B cell (primary cell): ENCODE data around the gene BNIPL. TPM values are rescaled to one million over a fixed set of nuclear protein-coding genes. Genes with fewer than 3 reads are reported as not detected.

ENCODE experiments used
- ATAC-seq: fragments of 200-7000 bp; cut with Tn5 transposase; one replicate; pipeline ENCODE4 v1.10.0; 2021; ENCODE audit warnings: low read depth, mild to moderate bottlenecking, moderate number of reproducible peaks, moderate library complexity
- CTCF ChIA-PET: fragments of 350-600 bp; sonication (Branson Sonifier 250); formaldehyde crosslinking; loops from one replicate; lab custom pipeline; 2021; ENCODE audit warnings: antibody characterized with exemption, inconsistent platforms; lab: Charles Lee
- POLR2A ChIA-PET: fragments of 350-600 bp; sonication (Branson Sonifier 250); formaldehyde crosslinking; loops from one replicate; lab custom pipeline; 2021; ENCODE audit warnings: antibody characterized with exemption; lab: Charles Lee
- DNase-seq: peaks from one replicate; pipeline ENCODE4 v3.0.0; 2013
- H2AFZ ChIP-seq: 2 replicates; pipeline ENCODE4 v1.6.1; 2012; ENCODE audit warnings: mild to moderate bottlenecking, low read depth, low read length; ENCODE audit not compliant: insufficient read depth, poor library complexity, severe bottlenecking
- H3K27ac ChIP-seq, 2 donors: 1 replicate in 1 of 2; 2 replicates in 1 of 2; pipeline ENCODE4 v1.5.1; 2012 to 2013; ENCODE audit warnings: low read length in 2 of 2, mild to moderate bottlenecking in 2 of 2, moderate library complexity in 1 of 2
- H3K27me3 ChIP-seq, 4 experiments: fragments of 200-600 bp in 1 of 4; sonication (generic) in 1 of 4; replicated peaks in 1 of 4; 1 replicate in 2 of 4; 2 replicates in 2 of 4; pipeline versions ENCODE4 v1.6.1 to v1.7.0; 2013 to 2016; ENCODE audit warnings: low read length in 3 of 4, mild to moderate bottlenecking in 2 of 4, mixed read lengths in 1 of 4, moderate library complexity in 1 of 4; ENCODE audit not compliant: insufficient read depth in 4 of 4, control insufficient read depth in 3 of 4; ENCODE audit errors: control extremely low read depth in 1 of 4
- H3K36me3 ChIP-seq, 2 experiments: replicated peaks in 1 of 2; 1 replicate in 1 of 2; 2 replicates in 1 of 2; pipeline versions ENCODE4 v1.6.1 to v1.7.1; 2013; ENCODE audit warnings: low read length in 1 of 2; ENCODE audit not compliant: insufficient read depth in 2 of 2, control insufficient read depth in 1 of 2; ENCODE audit errors: control extremely low read depth in 1 of 2, extremely low read depth in 1 of 2
- H3K4me1 ChIP-seq, 2 donors: fragments of 200-600 bp in 1 of 2; sonication (generic) in 1 of 2; 1 replicate in 1 of 2; 2 replicates in 1 of 2; pipeline versions ENCODE4 v1.5.1 to v1.6.1; 2013 to 2017; ENCODE audit warnings: low read length in 2 of 2; ENCODE audit not compliant: control insufficient read depth in 2 of 2, insufficient read depth in 2 of 2
- H3K4me2 ChIP-seq: replicated peaks from 2 replicates; pipeline ENCODE3; 2012; ENCODE audit warnings: mild to moderate bottlenecking, low read depth, low read length; ENCODE audit not compliant: poor library complexity, severe bottlenecking
- H3K4me3 ChIP-seq, 5 experiments: fragments of 200-600 bp in 1 of 5; sonication (generic) in 1 of 5; 1 replicate in 3 of 5; 2 replicates in 2 of 5; pipeline versions ENCODE4 v1.5.1 to v1.7.0; 2011 to 2016; ENCODE audit warnings: low read length in 4 of 5, mild to moderate bottlenecking in 4 of 5, low read depth in 2 of 5, control low read depth in 1 of 5, moderate library complexity in 1 of 5; ENCODE audit not compliant: insufficient read depth in 1 of 5; ENCODE audit errors: control extremely low read depth in 1 of 5, extremely low read depth in 1 of 5
- H3K79me2 ChIP-seq: fragments of 200-600 bp; sonication (generic); one replicate; pipeline ENCODE4 v1.6.0; 2016; ENCODE audit warnings: low read length; ENCODE audit not compliant: control insufficient read depth, insufficient read depth
- H3K9ac ChIP-seq: fragments of 200-600 bp; sonication (generic); 2 replicates; pipeline ENCODE4 v1.6.1; 2017; ENCODE audit warnings: mild to moderate bottlenecking, low read length, moderate library complexity
- H3K9me3 ChIP-seq, 3 donors: one replicate each; pipeline versions ENCODE4 v1.6.1 to v1.7.1; 2013; ENCODE audit warnings: low read length in 2 of 3; ENCODE audit not compliant: control insufficient read depth in 2 of 3, insufficient read depth in 1 of 3; ENCODE audit errors: control extremely low read depth in 1 of 3
- H4K20me1 ChIP-seq: 2 replicates; pipeline ENCODE4 v1.6.0; 2012; ENCODE audit warnings: mild to moderate bottlenecking, low read length; ENCODE audit not compliant: insufficient read depth, control insufficient read depth, poor library complexity, severe bottlenecking
- H3K27ac Mint-ChIP-seq: one replicate; pipeline ENCODE4 v1.8.0; 2021; ENCODE audit warnings: mixed read lengths
- H3K27me3 Mint-ChIP-seq: one replicate; pipeline ENCODE4 v1.8.0; 2021; ENCODE audit warnings: mixed read lengths
- H3K4me1 Mint-ChIP-seq: one replicate; pipeline ENCODE4 v1.8.0; 2021; ENCODE audit warnings: mixed read lengths
- H3K4me3 Mint-ChIP-seq: one replicate; pipeline ENCODE4 v1.8.0; 2021; ENCODE audit warnings: mixed read lengths
- H3K9me3 Mint-ChIP-seq: one replicate; pipeline ENCODE4 v1.8.0; 2022; ENCODE audit warnings: mixed read lengths; ENCODE audit not compliant: insufficient read depth
- CTCF ChIP-seq: fragments of 200-600 bp; IDR thresholded peaks from one replicate; pipeline ENCODE4 v1.8.0; 2022; ENCODE audit warnings: antibody characterized with exemption, mild to moderate bottlenecking
- EZH2 ChIP-seq: IDR thresholded peaks from 2 replicates; pipeline ENCODE4 v1.6.1; 2012; ENCODE audit warnings: borderline replicate concordance, low read depth, mild to moderate bottlenecking, moderate library complexity, low read length; ENCODE audit not compliant: insufficient read depth, poor library complexity, severe bottlenecking
- WGBS: methylation state at CpG from one replicate; pipeline ENCODE4 v1.1.5; 2013; ENCODE audit warnings: missing lambda C conversion rate; ENCODE audit not compliant: insufficient coverage; 5-methylcytosine and 5-hydroxymethylcytosine counted together
- intact Hi-C: fragments of 100-400 bp; cut with micrococcal nuclease; formaldehyde crosslinking; loops from one replicate; pipeline ENCODE4 v1.10.0; 2022
- polyA plus RNA-seq: library from polyadenylated mRNA; depleted of rRNA; stranded (reverse); fragments of >200 nt; gene quantifications from 2 replicates; pipeline ENCODE4 v1.2.3, GENCODE V29; 2012
- total RNA-seq, 2 donors: library from RNA; stranded (reverse); fragments of 120-200 nt in 1 of 2; gene quantifications; 1 replicate in 1 of 2; 2 replicates in 1 of 2; pipeline versions ENCODE4 v1.2.3 to v1.2.4, GENCODE V29; 2013 to 2022

The BNIPL gene
- total and polyA plus RNA-seq, 2 donors (not counting 1 experiment from before 2014, with no cell fraction given), result 0.81 to 2.5 TPM

GRCh38 chr1:151067185-151067584 is 30.8 kb downstream of the BNIPL start:
- ATAC-seq (no peak), DNase-seq (no peak)
- Histone ChIP-seq H3K36me3 (no peaks in the 10 kb centered on the region), H3K9ac (no peak overlapping the region), H3K79me2 (peaks cover 21% of the 10 kb centered on the region), H3K4me3 (no peak overlapping the region), H3K4me2 (no peak overlapping the region), H3K27ac (no peak overlapping the region), H3K27me3 (no peaks in the 10 kb centered on the region), H4K20me1 (no peaks in the 10 kb centered on the region), H2AFZ (no peak overlapping the region), H3K4me1 (peaks cover 13 to 18% of the 10 kb centered on the region in 2 donors), H3K9me3 (no peaks in the 10 kb centered on the region)
- intact Hi-C loops, result no loop called here
- peak overlapping the region; percentile 7 for H3K27ac Mint-ChIP-seq
- H3K27me3 Mint-ChIP-seq, result no peaks in the 10 kb centered on the region
- CTCF ChIA-PET, result interaction anchor here (0.6 to 1.7 kb wide), 7 partner anchors 9 to 264 kb away, joined by 3 to 9 read pairs (median 4); partner anchors contain the start of gene C1orf56
- TF ChIP-seq CTCF (no peak), EZH2 (no peak)
- POLR2A ChIA-PET, result no interaction called here
- H3K4me3 Mint-ChIP-seq, result no peak overlapping the region
- no peaks in the 10 kb centered on the region for H3K9me3 Mint-ChIP-seq
- H3K4me1 Mint-ChIP-seq, result peaks cover 17% of the 10 kb centered on the region
- WGBS, result 100% methylated on average over 3 of the region's 4 CpGs

GRCh38 chr1:151069103-151069486 is 32.7 kb downstream of the BNIPL start:
- Histone ChIP-seq H3K9me3 (no peaks in the 10 kb centered on the region), H3K36me3 (peaks cover 0 to 3% of the 10 kb centered on the region in 2 experiments), H3K27ac (peak overlapping the region in 1 of 2 donors; percentile 51), H3K4me3 (no peak overlapping the region), H4K20me1 (no peaks in the 10 kb centered on the region), H3K9ac (no peak overlapping the region), H3K4me2 (peak overlapping the region; percentile 14), H3K79me2 (peaks cover 31% of the 10 kb centered on the region), H3K27me3 (no peaks in the 10 kb centered on the region), H3K4me1 (peaks cover 13 to 18% of the 10 kb centered on the region in 2 donors), H2AFZ (no peak overlapping the region)
- ChIA-PET POLR2A (interaction anchor here (0.6 to 3.0 kb wide), 2 partner anchors 21 to 23 kb away, joined by 5 to 13 read pairs; partner anchors contain the start of gene C1orf56), CTCF (no interaction called here)
- Mint-ChIP-seq H3K4me3 (peak overlapping the region; percentile 97), H3K9me3 (no peaks in the 10 kb centered on the region), H3K27me3 (no peaks in the 10 kb centered on the region), H3K27ac (peak overlapping the region; percentile 84), H3K4me1 (peaks cover 17% of the 10 kb centered on the region)
- DNase-seq (no peak), ATAC-seq (no peak)
- WGBS, result no CpG with 5 or more reads among the region's 5 CpGs
- intact Hi-C loops, result no loop called here
- TF ChIP-seq EZH2, result no peak
